Measurements from ENCODE around the gene FTCD.
"Not testable (repeated sequence)": the region's sequence is repeated elsewhere in the genome, so short reads cannot be mapped to it uniquely, and the experiment has no call there.

Gene FTCD

GRCh38 chr21:46155514-46156377 is at the start of gene FTCD:
FTCD (minus strand) TSS chr21:46155579; CDS start chr21:46155523, 56 bp downstream.
- DNase-seq: no peak

DNA sequence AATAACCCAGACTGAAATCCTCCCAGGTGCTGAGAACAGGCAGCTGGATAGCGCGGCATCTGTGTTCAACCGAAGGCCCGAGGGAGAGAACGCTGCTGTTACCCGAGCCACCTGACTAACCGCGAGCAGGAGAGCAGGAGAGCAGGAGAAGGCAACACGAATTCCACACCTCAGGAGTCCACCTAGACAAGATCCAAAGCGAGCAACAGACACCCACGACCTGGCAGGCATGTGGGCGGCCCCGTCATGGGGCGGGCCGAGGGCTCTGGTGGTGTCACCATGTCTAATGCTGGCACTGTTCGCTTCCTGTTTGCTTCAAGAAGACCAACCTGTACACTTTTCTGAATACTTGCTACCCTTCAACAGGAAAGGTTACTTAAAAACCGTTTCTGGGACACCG is 49.8 kb upstream of the FTCD start:
- no peak for DNase-seq

DNA sequence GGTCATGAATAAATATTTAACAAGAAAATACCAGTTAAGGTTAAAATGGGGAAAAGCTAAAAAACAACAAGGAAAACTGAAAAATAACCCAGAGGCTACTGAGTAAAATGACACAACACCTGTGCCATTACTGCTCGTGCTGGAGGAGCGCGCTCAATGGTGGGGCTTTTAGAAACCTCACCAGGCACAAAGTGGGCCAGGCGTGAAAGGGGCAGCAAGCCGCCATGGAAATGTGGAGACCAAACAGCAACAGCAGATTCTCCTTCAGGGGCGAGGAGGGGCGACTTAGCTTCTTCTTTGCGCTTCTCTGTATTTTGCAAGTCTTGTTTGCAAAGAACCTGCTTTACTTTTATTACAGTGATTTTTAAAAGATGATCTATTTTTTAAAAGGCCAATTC is 47.8 kb upstream of the FTCD start:
- DNase-seq: no peak

GRCh38 chr21:46202592-46203202 is 47.3 kb upstream of the FTCD start:
- DNase-seq: no peak

GRCh38 chr21:46200877-46201803 is 45.8 kb upstream of the FTCD start:
- not testable (repeated sequence) for DNase-seq

DNA sequence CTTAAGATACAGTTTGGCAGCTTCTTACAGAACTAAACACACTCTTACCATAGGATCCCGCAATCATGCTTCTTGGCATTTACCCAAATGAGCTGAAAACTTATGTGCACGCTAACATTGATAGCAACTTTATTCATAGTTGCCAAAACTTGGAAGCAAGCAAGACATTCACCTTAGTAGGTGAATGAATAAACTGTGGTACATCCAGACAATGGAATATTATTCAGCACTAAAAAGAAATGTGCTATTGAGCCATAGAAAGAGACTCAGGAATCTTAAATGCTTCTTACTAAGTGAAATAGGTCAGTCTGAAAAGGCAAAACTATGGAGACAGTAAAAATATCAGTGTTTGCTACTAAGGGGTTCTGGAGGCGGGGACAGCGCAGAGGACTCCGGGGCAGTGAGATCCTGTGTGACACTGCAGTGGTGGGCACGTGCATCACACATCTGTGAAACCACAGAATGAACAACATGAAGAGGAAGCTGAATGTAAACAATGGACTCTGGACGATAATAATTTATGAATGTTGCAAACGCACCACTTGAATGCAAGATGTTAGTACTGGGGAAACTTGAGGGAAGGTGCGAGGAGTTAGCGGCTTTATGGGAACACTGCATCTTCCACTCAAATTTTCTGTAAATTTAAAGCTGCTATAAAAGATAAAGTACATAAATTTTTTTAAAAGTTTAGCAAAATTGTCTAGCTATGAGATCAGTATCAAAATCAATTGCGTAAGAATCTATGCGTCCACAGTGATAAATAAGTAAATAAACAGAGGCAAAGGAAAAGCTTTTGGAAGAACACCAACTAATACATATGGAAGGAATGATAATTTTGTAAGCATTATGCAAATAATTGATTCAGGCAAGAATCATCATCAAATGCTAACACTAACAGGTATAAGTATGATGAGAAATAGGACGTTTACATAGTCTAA is 44.3 kb upstream of the FTCD start:
- no peak for DNase-seq

DNA sequence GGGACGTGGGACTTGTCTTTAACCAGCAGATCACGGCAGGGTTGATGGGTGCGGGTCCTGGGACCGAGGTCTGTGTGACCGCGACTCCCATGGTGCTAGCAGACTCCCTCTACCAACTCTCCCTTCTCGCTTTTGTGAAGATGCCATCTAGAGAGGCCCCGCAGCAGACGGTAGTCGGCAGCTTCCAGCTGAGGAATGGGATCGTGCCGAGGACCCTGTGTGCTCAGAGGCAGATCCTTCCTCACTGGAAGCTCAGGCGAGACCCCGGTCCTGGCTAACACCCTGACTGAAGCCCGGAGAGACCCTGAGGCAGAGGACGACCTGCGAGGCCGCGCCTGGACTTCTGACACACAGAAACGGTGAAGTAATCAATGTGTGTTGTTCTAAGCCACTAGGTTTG is 41.4 kb upstream of the FTCD start:
- DNase-seq: no peak

DNA sequence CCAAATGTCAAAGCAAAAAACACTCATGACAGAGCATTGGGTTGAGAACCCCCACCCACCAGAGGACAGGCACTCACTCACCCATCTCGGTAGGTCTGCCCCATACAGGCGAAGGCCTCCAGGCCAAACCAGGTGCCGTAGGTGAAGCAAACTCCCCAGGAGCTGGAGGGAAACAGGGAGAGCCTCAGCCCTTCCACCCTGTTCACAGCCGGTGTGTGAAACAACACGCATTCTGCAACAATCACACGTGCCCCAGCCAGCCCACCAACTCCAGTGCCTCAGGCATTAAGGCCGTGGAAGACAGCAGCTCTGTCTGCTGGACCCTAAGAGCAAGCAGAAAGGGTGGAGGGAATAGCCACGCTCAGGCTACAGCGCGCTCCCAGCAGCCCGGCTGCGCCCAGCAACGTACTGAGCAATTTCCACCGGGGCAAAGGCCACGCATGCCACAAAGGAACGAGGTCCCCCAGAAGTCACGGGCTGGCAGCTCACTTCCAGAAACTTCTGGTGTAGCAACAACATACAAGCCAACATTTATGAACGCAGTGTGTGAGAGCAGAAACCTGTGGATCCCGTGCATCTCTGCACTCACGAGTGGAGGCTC is 40.3 kb upstream of the FTCD start:
- no peak for DNase-seq

- DNase-seq: no peak
These were observed 39.3 kb upstream of the FTCD start for GRCh38 chr21:46194374-46195334.

DNA sequence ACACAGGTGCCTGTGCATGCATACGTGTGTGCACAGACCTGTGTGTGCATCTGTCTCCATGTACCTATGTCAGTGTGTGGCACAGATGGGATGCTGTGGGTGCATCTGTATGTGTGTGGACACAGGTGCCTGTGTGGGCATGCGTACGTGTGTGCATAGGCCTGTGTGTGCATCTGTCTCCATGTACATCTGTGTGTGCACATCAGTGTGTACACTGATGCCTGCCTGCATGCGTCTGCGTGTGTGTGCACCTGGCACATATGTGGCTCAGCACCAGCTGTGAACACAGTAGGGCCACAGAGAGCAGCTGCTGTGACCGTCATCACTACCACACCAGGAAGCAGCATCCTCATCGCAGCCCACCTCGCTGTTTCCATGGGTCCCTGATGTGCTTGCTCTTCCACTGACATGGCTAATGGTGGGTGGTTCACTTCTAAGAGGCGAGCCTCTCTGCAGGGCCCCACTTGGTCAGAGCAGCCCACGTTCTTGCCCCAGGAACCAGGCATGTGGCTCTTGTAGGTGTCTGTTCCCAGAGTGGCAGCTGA is 38.5 kb upstream of the FTCD start:
- no peak for DNase-seq

DNA sequence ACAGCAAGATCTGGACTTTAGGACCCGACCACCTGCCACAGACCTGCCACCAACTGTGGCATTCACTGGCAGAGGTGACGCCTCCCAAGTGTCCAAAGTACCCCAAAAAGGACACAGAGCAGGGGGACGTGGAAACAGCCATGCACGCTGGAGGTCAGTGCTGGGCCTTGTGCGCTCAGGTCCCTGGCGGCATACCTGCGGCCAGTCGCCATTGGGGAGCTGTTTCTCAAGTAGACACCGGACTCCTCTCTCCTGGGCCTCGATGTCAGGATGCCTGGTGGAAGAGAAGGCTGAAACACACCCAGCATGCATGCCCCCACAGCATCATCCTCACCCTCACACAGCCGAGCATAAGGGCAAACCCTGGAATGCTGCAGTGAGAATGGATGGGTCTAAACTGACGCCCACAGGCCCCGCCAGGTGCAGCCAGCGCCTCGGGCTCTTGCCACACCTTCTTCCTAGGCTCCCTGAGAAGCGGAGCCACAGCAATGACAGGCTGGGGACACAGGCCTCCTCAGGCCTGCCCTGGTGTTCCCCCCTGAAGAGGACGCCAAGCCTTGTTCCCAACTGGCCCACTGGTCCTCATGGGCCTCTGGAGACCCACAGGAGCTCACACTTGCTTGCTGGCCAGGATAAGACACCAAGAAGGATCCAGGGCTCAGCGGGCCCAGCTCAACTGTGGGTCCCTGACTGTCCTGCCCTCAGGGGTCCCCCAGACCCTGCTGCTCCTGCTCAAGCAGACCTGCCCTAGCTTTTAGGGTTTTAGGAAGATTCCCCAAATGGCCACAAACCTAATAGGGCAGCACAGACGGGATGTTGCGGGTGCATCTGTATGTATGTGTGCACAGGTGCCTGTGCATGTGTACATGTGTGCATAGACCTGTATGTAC is 36.6 kb upstream of the FTCD start:
- no peak for DNase-seq

- DNase-seq: no peak
These were observed 35.9 kb upstream of the FTCD start for GRCh38 chr21:46191257-46191685.

DNA sequence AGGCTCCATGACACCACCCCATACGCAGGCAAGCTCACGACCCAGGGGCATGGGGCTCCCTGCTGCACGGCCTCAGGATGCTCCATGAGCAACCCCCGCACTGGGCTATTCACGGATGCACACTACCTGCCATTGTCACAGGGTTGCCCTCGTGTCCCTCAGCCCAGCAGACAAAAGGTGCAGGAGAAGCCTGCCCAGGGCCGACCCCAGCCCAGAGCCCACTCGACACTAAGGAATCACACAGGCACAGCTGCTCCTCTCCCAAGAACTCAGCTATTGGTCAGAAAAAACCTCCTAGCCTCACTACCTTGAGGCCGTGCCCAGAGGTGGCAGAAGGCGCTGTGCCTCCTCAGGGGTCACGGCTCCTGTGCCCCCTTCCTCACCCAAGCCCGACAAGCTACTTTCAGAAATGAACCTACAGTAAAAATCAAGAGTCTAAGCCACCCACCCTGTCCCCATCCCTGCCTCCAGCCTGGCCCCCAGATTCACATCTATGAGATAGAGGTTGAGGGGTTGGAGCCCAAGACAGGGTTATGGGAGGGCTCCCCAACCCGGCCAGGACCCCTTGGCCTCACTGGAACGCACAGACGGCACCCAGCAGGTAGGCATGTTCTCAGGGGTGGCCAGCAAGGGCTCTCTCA is 35.2 kb upstream of the FTCD start:
- no peak for DNase-seq

- no peak for DNase-seq
These were observed 34.6 kb upstream of the FTCD start for GRCh38 chr21:46189959-46190490.

- DNase-seq: no peak
These were observed 34.0 kb upstream of the FTCD start for GRCh38 chr21:46189213-46189958.

DNA sequence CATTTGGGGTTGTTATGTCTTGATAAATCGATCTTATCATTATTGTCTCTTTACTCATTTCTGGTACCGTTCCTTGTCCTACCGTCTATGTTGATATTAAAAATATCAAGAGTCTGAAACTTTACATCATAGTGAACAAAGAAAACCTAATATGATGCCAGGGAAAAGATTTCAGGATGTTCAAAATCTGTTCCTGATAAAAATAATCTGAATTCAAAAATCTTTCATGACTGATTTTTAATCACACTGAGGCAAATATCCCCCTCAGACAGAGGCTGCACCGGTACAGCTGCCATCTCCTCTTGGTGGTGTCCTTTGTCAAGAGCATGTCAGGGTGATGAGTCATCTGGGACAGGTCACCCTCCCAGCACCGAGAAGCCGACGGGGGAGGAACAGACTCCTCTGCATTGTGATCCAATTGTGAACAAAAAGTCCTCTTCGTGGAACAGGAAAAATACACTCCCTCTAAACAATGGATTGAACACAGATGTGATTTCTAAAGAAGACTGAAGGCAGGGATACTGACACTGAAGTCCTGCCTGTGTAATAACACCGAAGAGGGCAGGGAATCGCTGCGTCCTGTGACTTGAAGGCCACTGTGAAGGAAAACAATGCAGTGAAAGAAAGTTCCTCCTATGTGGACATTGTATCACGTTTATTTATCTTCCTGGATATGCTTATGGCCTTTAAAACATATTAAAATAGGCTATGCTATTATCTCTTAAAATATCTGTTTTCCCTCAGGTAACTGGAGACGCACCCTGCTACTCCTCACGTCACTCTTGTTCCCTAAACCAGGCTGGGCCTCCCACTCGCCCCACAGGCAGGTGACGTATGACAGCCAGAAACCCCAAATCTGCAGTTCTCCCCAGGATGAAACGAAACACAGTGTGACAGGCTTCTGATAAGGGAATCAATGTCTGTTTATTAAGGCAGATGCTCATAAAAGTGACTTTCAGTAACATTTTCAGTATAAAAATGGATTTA is 33.1 kb upstream of the FTCD start:
- no peak for DNase-seq
